Measurements from ENCODE around the gene STIP1.

- no peak for TF ChIP-seq CTCF (IDR thresholded peaks at IDR 0.05)
- no peak for TF ChIP-seq EZH2 (IDR thresholded peaks at IDR 0.05; ENCODE audit: borderline replicate concordance, insufficient read depth, low read depth, low read length, poor library complexity, severe bottlenecking)
Observed at GRCh38 chr11:64198511-64198910, 12.5 kb downstream of the STIP1 start.
